Ishikawa (cell line): ENCODE data around the gene PHF20.

ENCODE experiments used
- CEBPB ChIP-seq: IDR thresholded peaks from 2 replicates; pipeline ENCODE4 v1.6.1; 2012
- CREB1 ChIP-seq: IDR thresholded peaks from 2 replicates; pipeline ENCODE4 v1.6.1; 2012; ENCODE audit warnings: low read depth
- EGR1 ChIP-seq: IDR thresholded peaks from 2 replicates; pipeline ENCODE4 v1.6.1; 2012
- EP300 ChIP-seq: IDR thresholded peaks from 2 replicates; pipeline ENCODE4 v1.6.1; 2012; ENCODE audit warnings: borderline replicate concordance
- FOXM1 ChIP-seq: IDR thresholded peaks from 2 replicates; pipeline ENCODE4 v1.6.1; 2012; ENCODE audit warnings: low read depth, borderline replicate concordance
- NFIC ChIP-seq: IDR thresholded peaks from 2 replicates; pipeline ENCODE4 v1.6.1; 2012
- RAD21 ChIP-seq: IDR thresholded peaks from 2 replicates; pipeline ENCODE4 v1.6.1; 2012; ENCODE audit warnings: low read depth
- TAF1 ChIP-seq: IDR thresholded peaks from 2 replicates; pipeline ENCODE4 v1.6.1; 2012; ENCODE audit warnings: low read depth, mild to moderate bottlenecking
- TCF12 ChIP-seq: IDR thresholded peaks from 2 replicates; pipeline ENCODE4 v1.6.1; 2012; ENCODE audit warnings: low read depth
- TEAD4 ChIP-seq: IDR thresholded peaks from 2 replicates; pipeline ENCODE4 v1.6.1; 2012
- YY1 ChIP-seq: IDR thresholded peaks from 2 replicates; pipeline ENCODE4 v1.6.1; 2012; ENCODE audit warnings: low read depth
- ZBTB7A ChIP-seq: IDR thresholded peaks from 2 replicates; pipeline ENCODE4 v1.6.1; 2012; ENCODE audit warnings: low read depth
- TF ChIP-seq, protein P1 (sequence below): IDR thresholded peaks from 2 replicates; pipeline ENCODE4 v1.6.1; 2012
- TF ChIP-seq, protein P2 (sequence below): IDR thresholded peaks from 2 replicates; pipeline ENCODE4 v1.6.1; 2012; ENCODE audit warnings: low read depth, mild to moderate bottlenecking
- TF ChIP-seq, protein P3 (sequence below): IDR thresholded peaks from 2 replicates; pipeline ENCODE4 v1.6.1; 2012

The PHF20 gene

DNA sequence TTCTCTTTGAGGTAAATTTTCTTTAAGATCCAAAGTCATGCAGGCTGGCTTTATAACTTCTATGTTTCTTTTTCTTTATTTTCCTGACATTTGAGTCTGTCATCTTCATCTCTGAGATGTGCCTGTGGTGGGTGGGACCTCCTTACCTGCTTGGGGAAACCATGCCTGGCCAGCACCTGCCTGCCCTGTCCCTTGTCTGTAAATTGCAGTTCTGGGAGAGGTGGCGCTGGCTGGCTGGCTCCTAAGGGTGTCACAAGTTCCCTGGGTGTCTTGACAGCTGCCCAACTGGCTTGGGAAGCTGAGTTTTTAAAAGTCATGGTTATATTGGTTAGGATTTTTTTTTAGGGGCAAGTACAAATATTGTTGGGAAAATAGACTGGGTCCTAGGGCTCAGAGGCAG lies 146.2 kb downstream of the PHF20 start:
- TF ChIP-seq EGR1 (no peak), TCF12 (no peak), CREB1 (no peak), EP300 (no peak), ZBTB7A (no peak), RAD21 (no peak), YY1 (no peak), TEAD4 (no peak), TAF1 (no peak), CEBPB (no peak), FOXM1 (no peak), NFIC (no peak)
- TF ChIP-seq, protein P1, sequence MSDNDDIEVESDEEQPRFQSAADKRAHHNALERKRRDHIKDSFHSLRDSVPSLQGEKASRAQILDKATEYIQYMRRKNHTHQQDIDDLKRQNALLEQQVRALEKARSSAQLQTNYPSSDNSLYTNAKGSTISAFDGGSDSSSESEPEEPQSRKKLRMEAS, result no peak
- TF ChIP-seq, protein P2, sequence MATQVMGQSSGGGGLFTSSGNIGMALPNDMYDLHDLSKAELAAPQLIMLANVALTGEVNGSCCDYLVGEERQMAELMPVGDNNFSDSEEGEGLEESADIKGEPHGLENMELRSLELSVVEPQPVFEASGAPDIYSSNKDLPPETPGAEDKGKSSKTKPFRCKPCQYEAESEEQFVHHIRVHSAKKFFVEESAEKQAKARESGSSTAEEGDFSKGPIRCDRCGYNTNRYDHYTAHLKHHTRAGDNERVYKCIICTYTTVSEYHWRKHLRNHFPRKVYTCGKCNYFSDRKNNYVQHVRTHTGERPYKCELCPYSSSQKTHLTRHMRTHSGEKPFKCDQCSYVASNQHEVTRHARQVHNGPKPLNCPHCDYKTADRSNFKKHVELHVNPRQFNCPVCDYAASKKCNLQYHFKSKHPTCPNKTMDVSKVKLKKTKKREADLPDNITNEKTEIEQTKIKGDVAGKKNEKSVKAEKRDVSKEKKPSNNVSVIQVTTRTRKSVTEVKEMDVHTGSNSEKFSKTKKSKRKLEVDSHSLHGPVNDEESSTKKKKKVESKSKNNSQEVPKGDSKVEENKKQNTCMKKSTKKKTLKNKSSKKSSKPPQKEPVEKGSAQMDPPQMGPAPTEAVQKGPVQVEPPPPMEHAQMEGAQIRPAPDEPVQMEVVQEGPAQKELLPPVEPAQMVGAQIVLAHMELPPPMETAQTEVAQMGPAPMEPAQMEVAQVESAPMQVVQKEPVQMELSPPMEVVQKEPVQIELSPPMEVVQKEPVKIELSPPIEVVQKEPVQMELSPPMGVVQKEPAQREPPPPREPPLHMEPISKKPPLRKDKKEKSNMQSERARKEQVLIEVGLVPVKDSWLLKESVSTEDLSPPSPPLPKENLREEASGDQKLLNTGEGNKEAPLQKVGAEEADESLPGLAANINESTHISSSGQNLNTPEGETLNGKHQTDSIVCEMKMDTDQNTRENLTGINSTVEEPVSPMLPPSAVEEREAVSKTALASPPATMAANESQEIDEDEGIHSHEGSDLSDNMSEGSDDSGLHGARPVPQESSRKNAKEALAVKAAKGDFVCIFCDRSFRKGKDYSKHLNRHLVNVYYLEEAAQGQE, result no peak
- TF ChIP-seq, protein P3, sequence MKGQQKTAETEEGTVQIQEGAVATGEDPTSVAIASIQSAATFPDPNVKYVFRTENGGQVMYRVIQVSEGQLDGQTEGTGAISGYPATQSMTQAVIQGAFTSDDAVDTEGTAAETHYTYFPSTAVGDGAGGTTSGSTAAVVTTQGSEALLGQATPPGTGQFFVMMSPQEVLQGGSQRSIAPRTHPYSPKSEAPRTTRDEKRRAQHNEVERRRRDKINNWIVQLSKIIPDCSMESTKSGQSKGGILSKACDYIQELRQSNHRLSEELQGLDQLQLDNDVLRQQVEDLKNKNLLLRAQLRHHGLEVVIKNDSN, result no peak

DNA sequence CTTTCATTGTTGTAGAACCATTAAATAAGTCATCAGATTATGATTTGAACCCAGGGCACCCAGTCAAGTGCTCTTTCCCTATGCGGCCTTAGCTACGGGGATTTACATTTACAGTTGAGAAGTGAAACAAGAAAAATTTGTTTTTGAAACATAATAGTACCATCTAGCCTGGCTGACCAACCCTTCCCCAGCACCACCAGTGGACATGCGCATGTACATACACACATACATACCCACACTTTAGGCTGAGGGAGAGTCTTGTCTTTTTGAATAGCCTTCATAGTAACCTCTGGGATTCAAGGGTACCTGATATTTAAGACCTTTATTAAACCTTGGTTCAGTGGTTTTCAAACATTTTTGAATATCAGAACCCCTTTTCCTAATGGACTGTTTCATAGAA lies 148.7 kb downstream of the PHF20 start:
- TF ChIP-seq ZBTB7A (no peak), CREB1 (no peak), TEAD4 (no peak), TAF1 (no peak), CEBPB (no peak), YY1 (no peak), EP300 (no peak), FOXM1 (no peak), RAD21 (no peak)

DNA sequence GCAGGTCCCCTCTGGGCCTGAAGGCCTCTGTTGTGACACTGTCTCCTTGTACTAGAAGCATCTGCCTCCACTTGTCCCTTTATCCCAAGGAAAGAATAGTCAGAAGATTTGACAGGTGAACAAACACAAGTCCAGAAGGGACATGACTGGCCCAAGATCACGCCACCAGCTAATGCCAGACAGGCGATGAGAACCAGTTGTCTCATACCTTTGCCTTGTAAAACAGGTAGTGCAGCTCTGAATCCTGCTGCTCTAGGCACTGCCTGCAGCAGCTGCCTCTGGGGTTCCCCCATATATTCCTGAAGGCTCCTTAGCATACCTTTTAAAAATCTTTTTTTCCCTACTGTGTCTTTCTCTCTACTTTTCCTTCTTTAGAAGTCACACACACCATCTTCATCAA lies 157.5 kb downstream of the PHF20 start:
- TF ChIP-seq, protein P3, result no peak
- TF ChIP-seq TAF1, result no peak
- no peak for TF ChIP-seq EP300
- no peak for TF ChIP-seq EGR1
- TF ChIP-seq YY1, result no peak
- TF ChIP-seq, protein P2, result no peak
- TF ChIP-seq FOXM1, result no peak
- TF ChIP-seq, protein P1, result no peak
- TF ChIP-seq CREB1, result no peak
- no peak for TF ChIP-seq CEBPB
- no peak for TF ChIP-seq RAD21
- TF ChIP-seq TCF12, result no peak

DNA sequence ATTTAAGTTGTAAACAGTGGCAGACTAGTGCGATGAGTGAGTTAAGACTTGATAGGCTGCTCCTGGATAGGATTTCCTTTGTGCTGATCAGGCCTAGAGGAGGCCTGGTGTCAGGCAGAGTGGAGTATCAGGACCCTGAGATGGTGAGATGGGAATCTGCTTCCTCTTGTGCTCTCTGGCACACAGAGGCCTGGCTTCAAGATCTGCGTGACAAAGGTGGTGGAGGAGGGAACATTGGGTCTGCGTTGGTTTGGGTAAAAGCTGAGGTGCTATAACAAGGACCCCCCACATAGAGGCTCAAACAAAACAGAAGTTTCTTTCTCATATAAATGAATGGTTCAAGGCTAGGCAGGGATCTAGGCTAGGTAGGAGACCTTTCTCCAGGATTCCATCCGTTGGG lies 162.2 kb downstream of the PHF20 start:
- TF ChIP-seq CREB1 (no peak), EGR1 (no peak), TEAD4 (no peak), FOXM1 (no peak), RAD21 (no peak), EP300 (no peak), CEBPB (no peak)
- TF ChIP-seq, protein P2, result no peak
- TF ChIP-seq, protein P3, result no peak

DNA sequence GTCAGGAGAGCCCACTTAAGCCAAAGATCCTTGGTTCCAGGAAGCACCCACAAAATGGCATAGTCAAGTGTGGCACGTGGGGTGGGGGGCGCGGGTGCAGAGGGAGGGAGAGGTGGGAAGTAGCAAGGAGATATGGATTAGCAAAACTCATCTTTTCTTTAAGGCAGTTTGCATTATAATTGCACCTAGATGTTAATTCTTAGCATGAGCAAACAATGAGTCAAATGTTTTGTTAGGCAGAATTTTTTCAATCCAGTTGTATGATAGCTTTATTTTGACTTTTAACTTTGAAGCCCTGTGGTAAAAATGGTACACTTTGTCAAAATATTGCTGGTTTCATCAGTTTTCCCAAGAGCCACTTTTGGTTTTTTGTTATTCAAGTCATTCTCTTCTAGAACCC lies 167.4 kb downstream of the PHF20 start:
- TF ChIP-seq CEBPB, result no peak
- TF ChIP-seq YY1, result no peak
- no peak for TF ChIP-seq TEAD4
- TF ChIP-seq RAD21, result no peak
- TF ChIP-seq EGR1, result no peak
- TF ChIP-seq TAF1, result no peak
- TF ChIP-seq, protein P1, result no peak
- no peak for TF ChIP-seq EP300
- no peak for TF ChIP-seq NFIC
- TF ChIP-seq CREB1, result no peak
- TF ChIP-seq TCF12, result no peak
- TF ChIP-seq FOXM1, result no peak
- TF ChIP-seq ZBTB7A, result no peak
- TF ChIP-seq, protein P3, result no peak
- TF ChIP-seq, protein P2, result no peak
